D721Med (cell line): ENCODE results near the gene ANKRD44.

Experiments used
- DNase-seq: peaks from one replicate; pipeline ENCODE4 v3.0.0; 2011; ENCODE audit warnings: low spot score; ENCODE audit not compliant: insufficient read length
- FAIRE-seq: peaks from 2 replicates; lab custom pipeline; 2011; peaks lifted over from hg19 to GRCh38; lab: Jason Lieb, UNC
- TF ChIP-seq, protein P1 (sequence below): IDR thresholded peaks from 2 replicates; pipeline ENCODE4 v1.5.1; 2012; ENCODE audit warnings: mild to moderate bottlenecking, control low read depth; ENCODE audit not compliant: insufficient read depth; ENCODE audit errors: missing control alignments

Gene ANKRD44

DNA sequence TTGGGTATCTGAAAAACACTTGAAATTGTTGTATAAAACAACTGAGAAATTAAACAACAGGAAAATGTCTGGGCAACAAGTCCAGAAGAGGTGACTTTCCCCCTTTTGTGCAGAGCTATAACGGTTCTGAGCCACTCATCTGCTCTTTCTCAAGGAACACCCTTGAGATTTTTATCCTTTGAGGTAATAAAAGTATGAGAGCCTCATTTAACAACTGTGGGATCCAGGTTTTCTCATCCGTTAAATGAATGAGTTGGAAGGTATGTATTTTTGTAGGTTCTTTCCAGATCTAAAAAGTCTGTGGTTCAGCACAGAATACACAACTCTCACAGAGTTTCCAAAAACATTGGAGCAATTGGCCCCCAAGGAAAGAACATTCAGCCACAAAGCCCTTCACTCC, 93.0 kb downstream of the ANKRD44 start:
- TF ChIP-seq, protein P1, sequence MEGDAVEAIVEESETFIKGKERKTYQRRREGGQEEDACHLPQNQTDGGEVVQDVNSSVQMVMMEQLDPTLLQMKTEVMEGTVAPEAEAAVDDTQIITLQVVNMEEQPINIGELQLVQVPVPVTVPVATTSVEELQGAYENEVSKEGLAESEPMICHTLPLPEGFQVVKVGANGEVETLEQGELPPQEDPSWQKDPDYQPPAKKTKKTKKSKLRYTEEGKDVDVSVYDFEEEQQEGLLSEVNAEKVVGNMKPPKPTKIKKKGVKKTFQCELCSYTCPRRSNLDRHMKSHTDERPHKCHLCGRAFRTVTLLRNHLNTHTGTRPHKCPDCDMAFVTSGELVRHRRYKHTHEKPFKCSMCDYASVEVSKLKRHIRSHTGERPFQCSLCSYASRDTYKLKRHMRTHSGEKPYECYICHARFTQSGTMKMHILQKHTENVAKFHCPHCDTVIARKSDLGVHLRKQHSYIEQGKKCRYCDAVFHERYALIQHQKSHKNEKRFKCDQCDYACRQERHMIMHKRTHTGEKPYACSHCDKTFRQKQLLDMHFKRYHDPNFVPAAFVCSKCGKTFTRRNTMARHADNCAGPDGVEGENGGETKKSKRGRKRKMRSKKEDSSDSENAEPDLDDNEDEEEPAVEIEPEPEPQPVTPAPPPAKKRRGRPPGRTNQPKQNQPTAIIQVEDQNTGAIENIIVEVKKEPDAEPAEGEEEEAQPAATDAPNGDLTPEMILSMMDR: no peak
- DNase-seq: no peak
- FAIRE-seq: no peak

DNA sequence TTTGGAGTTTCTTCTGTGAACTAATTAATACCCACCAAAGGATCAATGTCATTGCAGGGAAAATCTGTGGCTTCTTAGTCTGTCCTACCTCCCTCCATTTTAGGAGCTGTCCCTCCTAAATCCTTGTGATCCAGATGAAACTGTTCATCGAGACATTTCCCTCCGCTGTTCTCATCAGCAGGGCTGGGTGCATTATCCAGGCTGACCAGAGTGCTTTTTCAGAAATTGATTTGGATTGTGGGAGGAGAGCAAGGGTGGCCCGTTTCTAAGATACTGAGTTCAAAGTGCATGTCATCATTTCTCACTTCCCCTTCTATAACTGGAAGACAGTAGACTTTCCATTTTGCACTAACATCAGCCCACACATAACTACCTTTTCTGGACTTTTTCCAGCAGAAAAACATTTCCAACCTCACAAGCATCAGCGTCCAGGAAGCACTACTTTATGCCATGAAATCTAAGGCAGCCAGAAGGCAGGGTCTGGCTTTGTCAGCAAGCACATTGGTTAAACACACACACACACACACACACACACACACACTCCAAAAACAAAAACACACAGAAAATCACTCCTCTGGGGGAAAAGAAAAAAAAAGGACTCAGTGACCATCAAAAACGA, 94.1 kb downstream of the ANKRD44 start:
- FAIRE-seq: no peak
- no peak for DNase-seq

DNA sequence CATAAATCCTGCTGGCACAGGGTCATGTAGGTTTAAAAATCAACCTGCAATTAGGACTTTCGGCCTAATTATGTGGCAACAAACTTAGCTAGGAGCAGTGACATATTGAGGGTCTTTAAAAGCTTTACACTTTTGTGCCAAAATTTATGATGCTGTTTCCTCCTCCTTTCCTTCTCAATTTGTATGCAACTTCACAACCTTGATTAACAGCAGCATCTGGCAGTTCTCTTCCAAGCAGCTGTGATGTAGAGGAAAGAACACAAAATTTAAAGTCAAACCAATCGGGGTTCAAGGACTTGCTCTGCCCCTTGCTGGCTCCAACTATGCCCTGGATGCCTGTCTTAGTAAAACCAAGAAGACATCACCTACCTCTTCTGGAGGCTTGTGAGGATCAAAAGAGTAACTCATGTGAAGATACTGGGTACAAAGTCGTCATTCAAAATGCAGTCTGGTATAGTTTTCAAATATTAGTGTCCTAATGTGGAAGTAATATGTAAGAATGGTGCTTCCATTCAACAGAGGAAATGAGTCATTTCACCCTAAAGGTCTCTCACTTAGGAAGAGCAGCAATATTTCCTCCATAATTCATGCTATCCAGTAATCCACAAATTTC, 94.7 kb downstream of the ANKRD44 start:
- DNase-seq: no peak
- TF ChIP-seq, protein P1: no peak
- FAIRE-seq: no peak

More for the DNA sequence above, 94.1 kb downstream of the ANKRD44 start:
- TF ChIP-seq, protein P1: no peak

DNA sequence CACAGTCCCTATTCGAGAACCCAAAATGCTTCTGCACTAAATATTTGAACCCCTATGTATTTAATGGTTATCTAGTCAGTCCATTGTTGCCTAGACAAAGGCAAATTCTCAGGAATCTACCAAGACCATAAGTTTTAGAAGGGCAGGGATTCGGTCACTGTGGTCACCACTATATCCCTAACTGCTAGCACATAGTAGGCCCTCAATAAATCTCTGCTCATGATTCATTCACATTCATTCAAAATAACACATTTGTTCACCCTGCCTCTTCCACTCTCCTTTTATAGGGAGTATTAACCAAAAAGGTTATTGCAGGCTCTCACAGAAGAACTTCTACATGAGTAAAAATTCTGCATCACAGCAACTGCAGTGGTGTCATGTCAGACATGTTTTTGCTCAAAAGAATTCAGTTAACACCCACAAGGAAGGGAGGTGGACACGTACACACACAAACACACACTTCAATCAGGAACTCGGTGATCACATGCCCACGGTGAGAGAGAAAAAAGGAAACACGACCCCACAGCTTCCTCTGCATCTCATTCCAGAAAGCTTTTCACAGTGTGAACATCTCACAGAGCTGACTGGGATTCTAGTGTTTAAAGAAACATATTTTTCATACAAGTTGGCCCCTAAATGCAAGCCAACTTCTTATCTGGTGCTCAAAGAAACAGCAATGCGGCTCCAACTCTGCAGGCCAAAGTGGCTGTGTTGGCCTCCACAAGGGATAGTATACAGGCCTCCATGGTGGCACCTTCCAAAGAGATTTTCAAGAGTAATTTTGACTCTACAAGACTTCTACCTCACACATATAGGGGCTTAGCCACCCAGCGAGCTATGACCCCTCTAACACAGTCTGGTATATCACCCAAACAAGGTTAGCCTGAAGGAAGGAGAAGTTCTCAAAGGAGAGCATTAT, 98.0 kb downstream of the ANKRD44 start:
- no peak for FAIRE-seq
- TF ChIP-seq, protein P1: no peak

DNA sequence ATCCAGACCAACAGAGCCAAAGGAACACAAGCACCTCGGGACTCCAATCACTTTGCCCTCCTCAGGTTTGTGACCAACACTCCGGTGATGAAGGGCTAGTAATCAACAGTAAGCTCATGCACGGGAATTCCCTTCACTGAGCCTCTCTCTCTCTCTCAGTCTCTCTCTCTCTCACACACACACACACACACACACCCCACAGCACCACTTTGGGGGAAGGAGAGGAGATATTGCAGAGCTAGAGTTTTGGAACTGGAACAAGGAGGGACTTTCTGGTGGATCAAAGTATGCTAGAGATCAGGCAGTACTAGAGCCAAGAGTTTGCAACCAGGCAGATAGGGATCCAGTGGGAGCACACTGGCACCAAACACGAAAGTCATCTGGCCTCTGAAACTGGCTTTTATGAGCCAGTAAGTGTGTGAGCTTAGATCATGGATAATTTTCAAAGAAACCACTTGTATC, 98.7 kb downstream of the ANKRD44 start:
- no peak for DNase-seq
- FAIRE-seq: no peak
- TF ChIP-seq, protein P1: no peak

More for the DNA sequence above, 98.0 kb downstream of the ANKRD44 start:
- no peak for DNase-seq

DNA sequence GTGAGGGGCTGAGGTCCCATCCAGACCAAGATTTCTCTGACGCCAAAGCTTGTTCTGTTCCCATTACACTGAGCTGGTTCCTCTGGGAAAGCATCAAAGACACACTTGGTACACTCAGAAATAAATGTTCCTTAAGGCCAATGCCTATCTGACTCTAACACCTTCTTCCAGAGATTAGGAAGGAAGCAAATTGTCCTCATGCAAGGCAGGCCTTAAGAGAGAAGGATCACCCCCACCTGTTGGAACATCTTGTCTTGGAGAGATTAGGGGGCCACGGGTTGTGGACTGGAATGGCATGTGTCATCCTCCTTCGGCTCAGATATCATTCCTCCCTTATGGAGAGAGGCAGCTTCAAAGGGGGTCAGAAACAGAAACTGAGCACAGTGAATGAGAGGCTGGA, 100.2 kb downstream of the ANKRD44 start:
- TF ChIP-seq, protein P1: no peak
- DNase-seq: no peak
- FAIRE-seq: no peak
